ENCODE measurements around the gene MID1.

- TF ChIP-seq CTCF (IDR thresholded peaks at IDR 0.05; ENCODE audit: low read depth, low read length) (no peak), EZH2phosphoT487 (IDR thresholded peaks at IDR 0.05; ENCODE audit: low read depth) (no peak)
These were observed 8.2 kb downstream of the MID1 start for GRCh38 chrX:10612215-10612614.
